DND-41 (cell line): ENCODE data around the gene STAT6.
"Not testable (repeated sequence)": the region's sequence is repeated elsewhere in the genome, so short reads cannot be mapped to it uniquely, and the experiment has no call there.

ENCODE experiments used
- ATAC-seq: fragments of 200-7000 bp; cut with Tn5 transposase; 3 replicates; pipeline ENCODE4 v1.9.1; 2021; ENCODE audit warnings: low read depth; ENCODE audit not compliant: insufficient read depth
- DNase-seq: peaks from one replicate; pipeline ENCODE4 v3.0.0-alpha.2; 2020
- H2AFZ ChIP-seq: 2 replicates; pipeline ENCODE4 v1.6.0; 2012; ENCODE audit warnings: low read depth, low read length
- H3K27ac ChIP-seq: 2 replicates; pipeline ENCODE4 v1.5.1; 2012; ENCODE audit warnings: low read length, inconsistent platforms
- H3K27me3 ChIP-seq: fragments of 200-600 bp; sonication (generic); 2 replicates; pipeline ENCODE4 v1.6.0; 2012; ENCODE audit warnings: low read length, mild to moderate bottlenecking, inconsistent platforms; ENCODE audit not compliant: insufficient read depth, poor library complexity
- H3K36me3 ChIP-seq: 2 replicates; pipeline ENCODE4 v1.5.1; 2012; ENCODE audit warnings: low read length, inconsistent platforms; ENCODE audit not compliant: insufficient read depth
- H3K4me1 ChIP-seq: 2 replicates; pipeline ENCODE4 v1.5.1; 2012; ENCODE audit warnings: mild to moderate bottlenecking, low read length; ENCODE audit not compliant: insufficient read depth
- H3K4me2 ChIP-seq: 2 replicates; pipeline ENCODE4 v1.6.0; 2012; ENCODE audit warnings: mild to moderate bottlenecking, moderate library complexity, low read length, inconsistent platforms; ENCODE audit not compliant: insufficient read depth
- H3K4me3 ChIP-seq, 2 experiments: fragments of 200-600 bp in 1 of 2; shearing (Covaris generic) in 1 of 2; 2 replicates each; pipeline ENCODE4 v1.5.1; 2012 to 2016; ENCODE audit warnings: inconsistent platforms in 2 of 2, low read length in 2 of 2, mild to moderate bottlenecking in 2 of 2, low read depth in 1 of 2, moderate library complexity in 1 of 2
- H3K79me2 ChIP-seq: 2 replicates; pipeline ENCODE4 v1.6.0; 2012; ENCODE audit warnings: low read length, inconsistent platforms; ENCODE audit not compliant: insufficient read depth
- H3K9ac ChIP-seq: 2 replicates; pipeline ENCODE4 v1.6.0; 2012; ENCODE audit warnings: low read depth, mild to moderate bottlenecking, inconsistent platforms, low read length, moderate library complexity
- H3K9me3 ChIP-seq: 2 replicates; pipeline ENCODE4 v1.5.1; 2012; ENCODE audit warnings: low read length, moderate library complexity, mild to moderate bottlenecking, inconsistent platforms; ENCODE audit not compliant: insufficient read depth, severe bottlenecking
- H4K20me1 ChIP-seq: 2 replicates; pipeline ENCODE4 v1.6.0; 2012; ENCODE audit warnings: low read length; ENCODE audit not compliant: insufficient read depth
- EZH2 ChIP-seq: IDR thresholded peaks from 3 replicates; pipeline ENCODE4 v1.6.1; 2012; ENCODE audit warnings: borderline replicate concordance, low read depth, mild to moderate bottlenecking, moderate library complexity, low read length, inconsistent platforms; ENCODE audit not compliant: severe bottlenecking
- TF ChIP-seq, protein P1 (sequence below): IDR thresholded peaks from 2 replicates; pipeline ENCODE4 v1.5.1; 2012; ENCODE audit warnings: borderline replicate concordance, low read length, moderate library complexity, mild to moderate bottlenecking; ENCODE audit not compliant: poor library complexity, severe bottlenecking; ENCODE audit errors: extremely low read depth

STAT6 gene

DNA sequence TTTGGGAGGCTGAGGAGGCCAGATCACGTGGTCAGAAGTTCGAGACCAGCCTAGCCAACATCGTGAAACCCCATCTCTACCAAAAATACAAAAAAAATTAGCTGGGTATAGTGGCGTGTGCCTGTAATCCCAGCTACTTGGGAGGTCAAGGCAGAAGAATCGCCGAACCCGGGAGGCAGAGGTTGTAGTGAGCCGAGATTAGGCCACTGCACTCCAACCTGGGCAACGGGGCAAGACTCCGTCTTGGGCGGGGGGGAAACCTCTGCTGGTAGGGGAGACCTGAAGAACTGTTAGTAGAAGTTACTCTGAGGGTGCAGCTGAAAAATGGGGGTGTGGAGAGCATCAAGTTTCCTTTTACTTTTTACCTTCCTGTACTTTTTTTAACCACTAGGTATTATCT, 14.9 kb upstream of the STAT6 start:
- no peaks in the 10 kb centered on the region for H3K79me2 ChIP-seq
- no peak overlapping the region for H3K27ac ChIP-seq
- H3K36me3 ChIP-seq, result no peaks in the 10 kb centered on the region
- no peaks in the 10 kb centered on the region for H4K20me1 ChIP-seq
- TF ChIP-seq, protein P1, sequence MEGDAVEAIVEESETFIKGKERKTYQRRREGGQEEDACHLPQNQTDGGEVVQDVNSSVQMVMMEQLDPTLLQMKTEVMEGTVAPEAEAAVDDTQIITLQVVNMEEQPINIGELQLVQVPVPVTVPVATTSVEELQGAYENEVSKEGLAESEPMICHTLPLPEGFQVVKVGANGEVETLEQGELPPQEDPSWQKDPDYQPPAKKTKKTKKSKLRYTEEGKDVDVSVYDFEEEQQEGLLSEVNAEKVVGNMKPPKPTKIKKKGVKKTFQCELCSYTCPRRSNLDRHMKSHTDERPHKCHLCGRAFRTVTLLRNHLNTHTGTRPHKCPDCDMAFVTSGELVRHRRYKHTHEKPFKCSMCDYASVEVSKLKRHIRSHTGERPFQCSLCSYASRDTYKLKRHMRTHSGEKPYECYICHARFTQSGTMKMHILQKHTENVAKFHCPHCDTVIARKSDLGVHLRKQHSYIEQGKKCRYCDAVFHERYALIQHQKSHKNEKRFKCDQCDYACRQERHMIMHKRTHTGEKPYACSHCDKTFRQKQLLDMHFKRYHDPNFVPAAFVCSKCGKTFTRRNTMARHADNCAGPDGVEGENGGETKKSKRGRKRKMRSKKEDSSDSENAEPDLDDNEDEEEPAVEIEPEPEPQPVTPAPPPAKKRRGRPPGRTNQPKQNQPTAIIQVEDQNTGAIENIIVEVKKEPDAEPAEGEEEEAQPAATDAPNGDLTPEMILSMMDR, result no peak
- TF ChIP-seq EZH2, result no peak
- H3K4me3 ChIP-seq, result no peak overlapping the region
- H3K4me1 ChIP-seq, result peaks cover 16% of the 10 kb centered on the region
- ATAC-seq (no peak), DNase-seq (no peak)
- H2AFZ ChIP-seq, result no peak overlapping the region
- H3K27me3 ChIP-seq, result peaks cover 25% of the 10 kb centered on the region
- H3K9ac ChIP-seq, result no peak overlapping the region
- H3K4me2 ChIP-seq, result no peak overlapping the region
- H3K9me3 ChIP-seq, result no peaks in the 10 kb centered on the region

DNA sequence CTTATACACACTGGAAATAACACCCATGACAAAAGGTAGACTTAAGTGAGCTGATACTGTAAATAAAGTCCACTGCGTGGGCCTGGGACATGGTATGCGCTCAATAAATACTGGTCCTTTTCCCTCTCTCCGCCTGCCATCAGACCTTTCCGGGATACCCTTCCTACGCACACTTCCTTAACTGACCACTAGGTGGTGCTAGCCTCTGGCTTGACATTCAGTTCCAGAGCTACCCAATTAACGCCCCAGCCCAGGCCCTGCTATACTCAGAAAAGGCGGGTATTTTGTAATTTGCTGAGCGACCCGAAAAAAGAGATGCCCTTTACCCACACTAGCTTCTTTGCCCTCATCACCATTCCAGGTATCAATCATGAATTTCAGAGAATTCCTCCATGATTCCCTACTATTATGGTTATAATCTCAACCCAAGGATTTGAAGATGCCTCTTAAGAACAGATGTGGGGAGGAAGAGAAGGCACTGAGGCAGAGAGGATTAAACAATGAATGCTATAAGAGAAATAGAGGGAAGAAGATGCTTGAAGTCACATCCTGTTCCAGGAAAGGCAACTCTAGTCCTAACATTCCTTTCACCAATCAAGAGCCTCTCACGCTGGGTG, 13.2 kb upstream of the STAT6 start:
- H3K9me3 ChIP-seq, result no peaks in the 10 kb centered on the region
- H3K4me2 ChIP-seq, result no peak overlapping the region
- peak; percentile 79 for DNase-seq
- no peak overlapping the region for H3K4me3 ChIP-seq
- no peaks in the 10 kb centered on the region for H3K36me3 ChIP-seq
- H3K9ac ChIP-seq, result no peak overlapping the region
- H2AFZ ChIP-seq, result no peak overlapping the region
- H3K79me2 ChIP-seq, result no peaks in the 10 kb centered on the region
- ATAC-seq, result peak; percentile 73
- peak; percentile 38 for TF ChIP-seq EZH2
- TF ChIP-seq, protein P1, result peak; percentile 92
- H3K27me3 ChIP-seq, result peaks cover 18% of the 10 kb centered on the region
- no peaks in the 10 kb centered on the region for H4K20me1 ChIP-seq
- peaks cover 16% of the 10 kb centered on the region for H3K4me1 ChIP-seq
- H3K27ac ChIP-seq, result no peak overlapping the region

DNA sequence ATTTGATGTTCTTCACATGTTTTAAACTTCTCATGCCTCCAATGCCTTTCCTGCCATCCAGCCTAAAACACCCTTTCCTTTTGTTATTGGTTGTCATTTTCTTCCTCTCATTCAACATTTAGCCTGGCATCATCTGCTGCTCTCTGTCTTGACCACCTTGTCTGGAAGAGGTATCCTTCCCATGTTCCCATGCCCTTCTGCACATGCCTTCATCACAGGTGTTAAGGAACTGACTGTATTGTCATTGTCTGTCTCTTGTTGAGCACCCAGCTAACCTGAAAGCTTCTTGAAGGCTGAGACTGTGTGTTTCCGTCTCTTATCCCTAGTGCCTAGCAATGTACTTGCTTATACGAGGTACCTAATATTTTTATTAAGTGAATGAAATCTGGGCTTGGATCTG, 12.7 kb upstream of the STAT6 start:
- Histone ChIP-seq H3K27me3 (peaks cover 18% of the 10 kb centered on the region), H3K9me3 (no peaks in the 10 kb centered on the region), H2AFZ (no peak overlapping the region), H3K9ac (no peak overlapping the region), H4K20me1 (no peaks in the 10 kb centered on the region), H3K4me3 (no peak overlapping the region), H3K4me1 (peaks cover 15% of the 10 kb centered on the region), H3K79me2 (no peaks in the 10 kb centered on the region), H3K4me2 (no peak overlapping the region), H3K36me3 (no peaks in the 10 kb centered on the region), H3K27ac (no peak overlapping the region)
- TF ChIP-seq, protein P1, result no peak
- TF ChIP-seq EZH2, result no peak
- no peak for DNase-seq
- no peak for ATAC-seq

DNA sequence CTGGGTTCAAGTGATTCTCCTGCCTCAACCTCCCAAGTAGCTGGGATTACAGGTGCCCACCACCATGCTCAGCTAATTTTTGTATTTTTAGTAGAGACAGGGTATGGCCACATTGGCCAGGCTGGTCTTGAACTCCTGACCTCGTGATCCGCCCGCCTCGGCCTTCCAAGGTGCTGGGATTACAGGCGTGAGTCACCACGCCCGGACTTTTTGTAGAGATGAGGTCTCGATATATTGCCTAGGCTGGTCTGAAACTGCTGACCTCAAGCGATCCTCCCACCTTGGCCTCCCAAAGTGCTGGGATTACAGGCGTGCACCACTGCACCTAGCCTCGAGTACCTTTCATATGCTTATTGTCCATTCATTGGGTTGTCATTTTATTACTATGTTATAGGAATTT, 9.6 kb upstream of the STAT6 start:
- H3K4me3 ChIP-seq, H3K79me2 ChIP-seq, H3K4me2 ChIP-seq, H3K27me3 ChIP-seq, DNase-seq, ATAC-seq, H4K20me1 ChIP-seq, H3K4me1 ChIP-seq, H3K36me3 ChIP-seq, H2AFZ ChIP-seq, H3K27ac ChIP-seq, H3K9ac ChIP-seq, H3K9me3 ChIP-seq: not testable (repeated sequence)
